ENCODE results near the gene SEC22C. TPM values are rescaled to one million over a fixed set of nuclear protein-coding genes. Genes with fewer than 3 reads are reported as not detected.

SEC22C gene
- total and polyA plus RNA-seq, 7 experiments from 2014 or later: 38.0 to 54.8 (median 50.4) TPM

- Histone ChIP-seq H3K36me3 (ENCODE audit: control insufficient read depth in 2 of 3, insufficient read depth in 3 of 3, low read length in 3 of 3) (no peaks in the 10 kb centered on the region), H3K27me3 (ENCODE audit: control insufficient read depth in 2 of 2, insufficient read depth in 2 of 2, low read length in 2 of 2) (peaks cover 0 to 5% of the 10 kb centered on the region in 2 donors), H3K27ac (ENCODE audit: low read depth, low read length) (no peak overlapping the region), H3K4me1 (ENCODE audit: control insufficient read depth in 2 of 2, insufficient read depth in 2 of 2, low read length in 2 of 2) (peaks cover 0 to 20% of the 10 kb centered on the region in 2 donors), H3K4me3 (ENCODE audit: low read length) (no peak overlapping the region), H3K9me3 (ENCODE audit: control insufficient read depth in 2 of 3, low read length in 3 of 3) (no peaks in the 10 kb centered on the region)
- no peak for ATAC-seq
- Mint-ChIP-seq H3K9me3 (no peaks in the 10 kb centered on the region), H3K27ac (no peak overlapping the region), H3K27me3 (peaks cover 18 to 67% (median 27%) of the 10 kb centered on the region in 5 donors), H3K4me1 (peaks cover 23 to 35% (median 27%) of the 10 kb centered on the region in 7 donors), H3K36me3 (no peaks in the 10 kb centered on the region), H3K4me3 (peak overlapping the region in 2 of 10 donors; percentile 9 to 23)
- intact Hi-C loops (cut with micrococcal nuclease): no loop called here
- ChIA-PET CTCF (interaction anchor here (0.6 kb wide), 1 partner anchor 264 kb away, joined by 3 read pairs; no protein-coding TSS in a partner anchor), POLR2A (interaction anchor here (1.9 kb wide), 1 partner anchor 35 kb away, joined by 5 read pairs; no protein-coding TSS in a partner anchor)
- DNase-seq: peak in 1 of 9 donors; percentile 9
Observed at GRCh38 chr3:42499478-42499871, 82.3 kb downstream of the SEC22C start.

GRCh38 chr3:42498791-42499477 is 82.8 kb downstream of the SEC22C start:
- intact Hi-C loops (cut with micrococcal nuclease): no loop called here
- ATAC-seq (no peak), DNase-seq (peak in 1 of 9 donors; percentile 20)
- Histone ChIP-seq H3K27ac (ENCODE audit: low read depth, low read length) (no peak overlapping the region), H3K36me3 (ENCODE audit: control insufficient read depth in 2 of 3, insufficient read depth in 3 of 3, low read length in 3 of 3) (no peaks in the 10 kb centered on the region), H3K4me3 (ENCODE audit: low read length) (no peak overlapping the region), H3K4me1 (ENCODE audit: control insufficient read depth in 2 of 2, insufficient read depth in 2 of 2, low read length in 2 of 2) (peaks cover 0 to 15% of the 10 kb centered on the region in 2 donors), H3K27me3 (ENCODE audit: control insufficient read depth in 2 of 2, insufficient read depth in 2 of 2, low read length in 2 of 2) (peaks cover 0 to 5% of the 10 kb centered on the region in 2 donors), H3K9me3 (ENCODE audit: control insufficient read depth in 2 of 3, low read length in 3 of 3) (no peaks in the 10 kb centered on the region)
- POLR2A ChIA-PET: interaction anchor here (0.6 to 1.9 kb wide), 2 partner anchors 36 to 376 kb away, joined by 3 to 5 read pairs; no protein-coding TSS in a partner anchor
- Mint-ChIP-seq H3K27me3 (peaks cover 18 to 67% (median 27%) of the 10 kb centered on the region in 5 donors), H3K9me3 (no peaks in the 10 kb centered on the region), H3K27ac (no peak overlapping the region), H3K4me1 (peaks cover 17 to 30% (median 21%) of the 10 kb centered on the region in 7 donors), H3K36me3 (no peaks in the 10 kb centered on the region), H3K4me3 (no peak overlapping the region)
- CTCF ChIA-PET: interaction anchor here (0.6 to 2.0 kb wide), 4 partner anchors 33 to 264 kb away, joined by 3 to 6 read pairs (median 3); no protein-coding TSS in a partner anchor

- Mint-ChIP-seq H3K36me3 (no peaks in the 10 kb centered on the region), H3K9me3 (no peaks in the 10 kb centered on the region), H3K4me1 (peaks cover 8 to 21% (median 15%) of the 10 kb centered on the region in 7 donors), H3K27me3 (peaks cover 18 to 63% (median 27%) of the 10 kb centered on the region in 5 donors), H3K4me3 (no peak overlapping the region), H3K27ac (no peak overlapping the region)
- Histone ChIP-seq H3K27me3 (ENCODE audit: control insufficient read depth in 2 of 2, insufficient read depth in 2 of 2, low read length in 2 of 2) (peaks cover 0 to 5% of the 10 kb centered on the region in 2 donors), H3K9me3 (ENCODE audit: control insufficient read depth in 2 of 3, low read length in 3 of 3) (no peaks in the 10 kb centered on the region), H3K27ac (ENCODE audit: low read depth, low read length) (no peak overlapping the region), H3K36me3 (ENCODE audit: control insufficient read depth in 2 of 3, insufficient read depth in 3 of 3, low read length in 3 of 3) (no peaks in the 10 kb centered on the region), H3K4me3 (ENCODE audit: low read length) (no peak overlapping the region), H3K4me1 (ENCODE audit: control insufficient read depth in 2 of 2, insufficient read depth in 2 of 2, low read length in 2 of 2) (peaks cover 0 to 6% of the 10 kb centered on the region in 2 donors)
- ChIA-PET CTCF (interaction anchor here (0.9 to 2.0 kb wide), 3 partner anchors 34 to 51 kb away, joined by 3 to 6 read pairs (median 3); no protein-coding TSS in a partner anchor), POLR2A (interaction anchor here (1.9 kb wide), 1 partner anchor 37 kb away, joined by 5 read pairs; no protein-coding TSS in a partner anchor)
- intact Hi-C loops (cut with micrococcal nuclease): no loop called here
- no peak for ATAC-seq
- peak in 1 of 9 donors; percentile 1 for DNase-seq
Observed at GRCh38 chr3:42498034-42498433, 83.7 kb downstream of the SEC22C start.

Other genes with a start within 250 kb of the SEC22C start
- not detected for gene LYZL4, start 171.4 kb downstream of the SEC22C start, total RNA-seq
- gene LYZL4, start 171.4 kb downstream of the SEC22C start, polyA plus RNA-seq: not detected
- gene VIPR1, start 79.3 kb downstream of the SEC22C start, total RNA-seq: 100 to 1,000 TPM in 2 of 5 experiments, 10 to 100 TPM in 2, 1 to 10 TPM in 1; 8.0 to 133 (median 70.5) TPM
- 10 to 100 TPM; 30.5 to 44.8 TPM for gene VIPR1, start 79.3 kb downstream of the SEC22C start, polyA plus RNA-seq
- gene SS18L2, start 8.9 kb upstream of the SEC22C start, total RNA-seq: 10 to 100 TPM; 31.3 to 60.9 (median 38.9) TPM
- gene SS18L2, start 8.9 kb upstream of the SEC22C start, polyA plus RNA-seq: 100 to 1,000 TPM in 1 of 2 donors, 10 to 100 TPM in 1; 75.6 to 117 TPM
- 100 to 1,000 TPM; 110 to 275 (median 238) TPM for gene NKTR, start 18.7 kb upstream of the SEC22C start, total RNA-seq
- 10 to 100 TPM; 10.9 to 12.0 TPM for gene NKTR, start 18.7 kb upstream of the SEC22C start, polyA plus RNA-seq
- gene ZBTB47, start 71.7 kb upstream of the SEC22C start, total RNA-seq: 1 to 10 TPM in 4 of 5 experiments, under 1 TPM in 1; 0.38 to 3.8 (median 1.6) TPM
- gene ZBTB47, start 71.7 kb upstream of the SEC22C start, polyA plus RNA-seq: not detected
- gene KLHL40, start 103.6 kb upstream of the SEC22C start, total RNA-seq: not detected
- gene KLHL40, start 103.6 kb upstream of the SEC22C start, polyA plus RNA-seq: not detected
- gene HHATL, start 120.8 kb upstream of the SEC22C start, total RNA-seq: not detected
- not detected for gene HHATL, start 120.8 kb upstream of the SEC22C start, polyA plus RNA-seq
- gene CCDC13, start 191.3 kb upstream of the SEC22C start, total RNA-seq: 1 to 10 TPM in 1 of 5 experiments, under 1 TPM in 4; 0.34 to 1.5 (median 0.70) TPM
- not detected for gene CCDC13, start 191.3 kb upstream of the SEC22C start, polyA plus RNA-seq
- 10 to 100 TPM; 15.3 to 65.9 (median 23.6) TPM for gene HIGD1A, start 222.5 kb upstream of the SEC22C start, total RNA-seq
- 10 to 100 TPM; 52.6 to 79.6 TPM for gene HIGD1A, start 222.5 kb upstream of the SEC22C start, polyA plus RNA-seq
- gene ACKR2, start 227.5 kb upstream of the SEC22C start, total RNA-seq: 1 to 10 TPM in 1 of 5 experiments, under 1 TPM in 4; 0.45 to 1.1 (median 0.65) TPM
- not detected for gene ACKR2, start 227.5 kb upstream of the SEC22C start, polyA plus RNA-seq

Measured in naive thymus-derived CD4-positive, alpha-beta T cell (primary cell).